ENCODE measurements around the gene GALNT2. TPM values are rescaled to one million over a fixed set of nuclear protein-coding genes. Genes with fewer than 3 reads are reported as not detected.

GALNT2 gene
- total and polyA plus RNA-seq, 2 experiments from 2014 or later = 17.8 to 48.3 TPM

DNA sequence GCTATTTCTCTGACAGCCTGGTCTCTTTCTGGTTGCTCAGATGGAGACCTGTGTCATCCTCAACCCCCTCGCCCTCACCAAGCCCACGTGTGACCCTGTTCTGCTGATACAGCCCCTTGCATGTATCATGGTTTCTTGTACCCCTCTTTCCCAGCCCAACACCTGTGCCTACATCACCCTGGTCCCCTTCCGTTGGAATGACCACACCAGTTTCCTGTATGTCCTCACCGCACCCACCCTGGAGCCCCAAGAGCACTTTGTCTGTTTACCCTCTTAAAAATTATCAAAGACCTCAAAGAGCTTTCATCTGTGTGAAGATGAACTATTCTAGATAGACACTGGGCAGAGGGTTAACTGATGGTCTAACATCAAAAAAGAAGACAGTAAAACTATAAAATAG, 179.5 kb downstream of the GALNT2 start:
- no peaks in the 10 kb centered on the region; the same call in 1 of the 2 replicates for H3K9me2 ChIP-seq (ENCODE audit: insufficient read depth)

More for the DNA sequence above, 179.5 kb downstream of the GALNT2 start:
- no peak for ATAC-seq
- H3K4me2 ChIP-seq = no peak overlapping the region
- H3K36me3 Mint-ChIP-seq (ENCODE audit: low read depth) = peaks cover 19% of the 10 kb centered on the region
- peaks cover 17% of the 10 kb centered on the region for H3K4me1 ChIP-seq (ENCODE audit: insufficient read depth)
- H3K79me2 ChIP-seq (replicated peaks; ENCODE audit: insufficient read depth) = no peaks in the 10 kb centered on the region
- H3K27ac Mint-ChIP-seq = no peak overlapping the region; the same call in 1 of the 2 replicates
- H4K20me1 ChIP-seq (replicated peaks; ENCODE audit: insufficient read depth) = no peaks in the 10 kb centered on the region; the same call in 1 of the 2 replicates
- H3K4me3 ChIP-seq = no peak overlapping the region
- no peaks in the 10 kb centered on the region for H3K27me3 ChIP-seq (ENCODE audit: insufficient read depth)
- H3K4me1 Mint-ChIP-seq = peaks cover 31% of the 10 kb centered on the region
- H3K27ac ChIP-seq (ENCODE audit: low read depth) = no peak overlapping the region
- H3F3A ChIP-seq (replicated peaks; ENCODE audit: low read depth) = no peaks in the 10 kb centered on the region
- H3K27me3 Mint-ChIP-seq (ENCODE audit: insufficient read depth, low read depth, poor library complexity) = peaks cover 14% of the 10 kb centered on the region
- TF ChIP-seq EZH2phosphoT487 (IDR thresholded peaks at IDR 0.05; ENCODE audit: unreplicated experiment) = no peak
- TF ChIP-seq, protein P1, sequence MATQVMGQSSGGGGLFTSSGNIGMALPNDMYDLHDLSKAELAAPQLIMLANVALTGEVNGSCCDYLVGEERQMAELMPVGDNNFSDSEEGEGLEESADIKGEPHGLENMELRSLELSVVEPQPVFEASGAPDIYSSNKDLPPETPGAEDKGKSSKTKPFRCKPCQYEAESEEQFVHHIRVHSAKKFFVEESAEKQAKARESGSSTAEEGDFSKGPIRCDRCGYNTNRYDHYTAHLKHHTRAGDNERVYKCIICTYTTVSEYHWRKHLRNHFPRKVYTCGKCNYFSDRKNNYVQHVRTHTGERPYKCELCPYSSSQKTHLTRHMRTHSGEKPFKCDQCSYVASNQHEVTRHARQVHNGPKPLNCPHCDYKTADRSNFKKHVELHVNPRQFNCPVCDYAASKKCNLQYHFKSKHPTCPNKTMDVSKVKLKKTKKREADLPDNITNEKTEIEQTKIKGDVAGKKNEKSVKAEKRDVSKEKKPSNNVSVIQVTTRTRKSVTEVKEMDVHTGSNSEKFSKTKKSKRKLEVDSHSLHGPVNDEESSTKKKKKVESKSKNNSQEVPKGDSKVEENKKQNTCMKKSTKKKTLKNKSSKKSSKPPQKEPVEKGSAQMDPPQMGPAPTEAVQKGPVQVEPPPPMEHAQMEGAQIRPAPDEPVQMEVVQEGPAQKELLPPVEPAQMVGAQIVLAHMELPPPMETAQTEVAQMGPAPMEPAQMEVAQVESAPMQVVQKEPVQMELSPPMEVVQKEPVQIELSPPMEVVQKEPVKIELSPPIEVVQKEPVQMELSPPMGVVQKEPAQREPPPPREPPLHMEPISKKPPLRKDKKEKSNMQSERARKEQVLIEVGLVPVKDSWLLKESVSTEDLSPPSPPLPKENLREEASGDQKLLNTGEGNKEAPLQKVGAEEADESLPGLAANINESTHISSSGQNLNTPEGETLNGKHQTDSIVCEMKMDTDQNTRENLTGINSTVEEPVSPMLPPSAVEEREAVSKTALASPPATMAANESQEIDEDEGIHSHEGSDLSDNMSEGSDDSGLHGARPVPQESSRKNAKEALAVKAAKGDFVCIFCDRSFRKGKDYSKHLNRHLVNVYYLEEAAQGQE (IDR thresholded peaks at IDR 0.05; ENCODE audit: unreplicated experiment) = no peak
- no peak for TF ChIP-seq CTCF (conservative IDR thresholded peaks at IDR 0.05; ENCODE audit: low read depth in 2 of 2)
- no peak for TF ChIP-seq EZH2 (IDR thresholded peaks at IDR 0.05; ENCODE audit: low read depth, unreplicated experiment)
- no peak for TF ChIP-seq ZNF114 (CRISPR knock-in tag; IDR thresholded peaks at IDR 0.05)
- TF ChIP-seq JUNB (IDR thresholded peaks at IDR 0.05; ENCODE audit: unreplicated experiment) = no peak
- TF ChIP-seq CREB1 (CRISPR knock-in tag; IDR thresholded peaks at IDR 0.05; ENCODE audit: low read depth) = no peak
- TF ChIP-seq, protein P2, sequence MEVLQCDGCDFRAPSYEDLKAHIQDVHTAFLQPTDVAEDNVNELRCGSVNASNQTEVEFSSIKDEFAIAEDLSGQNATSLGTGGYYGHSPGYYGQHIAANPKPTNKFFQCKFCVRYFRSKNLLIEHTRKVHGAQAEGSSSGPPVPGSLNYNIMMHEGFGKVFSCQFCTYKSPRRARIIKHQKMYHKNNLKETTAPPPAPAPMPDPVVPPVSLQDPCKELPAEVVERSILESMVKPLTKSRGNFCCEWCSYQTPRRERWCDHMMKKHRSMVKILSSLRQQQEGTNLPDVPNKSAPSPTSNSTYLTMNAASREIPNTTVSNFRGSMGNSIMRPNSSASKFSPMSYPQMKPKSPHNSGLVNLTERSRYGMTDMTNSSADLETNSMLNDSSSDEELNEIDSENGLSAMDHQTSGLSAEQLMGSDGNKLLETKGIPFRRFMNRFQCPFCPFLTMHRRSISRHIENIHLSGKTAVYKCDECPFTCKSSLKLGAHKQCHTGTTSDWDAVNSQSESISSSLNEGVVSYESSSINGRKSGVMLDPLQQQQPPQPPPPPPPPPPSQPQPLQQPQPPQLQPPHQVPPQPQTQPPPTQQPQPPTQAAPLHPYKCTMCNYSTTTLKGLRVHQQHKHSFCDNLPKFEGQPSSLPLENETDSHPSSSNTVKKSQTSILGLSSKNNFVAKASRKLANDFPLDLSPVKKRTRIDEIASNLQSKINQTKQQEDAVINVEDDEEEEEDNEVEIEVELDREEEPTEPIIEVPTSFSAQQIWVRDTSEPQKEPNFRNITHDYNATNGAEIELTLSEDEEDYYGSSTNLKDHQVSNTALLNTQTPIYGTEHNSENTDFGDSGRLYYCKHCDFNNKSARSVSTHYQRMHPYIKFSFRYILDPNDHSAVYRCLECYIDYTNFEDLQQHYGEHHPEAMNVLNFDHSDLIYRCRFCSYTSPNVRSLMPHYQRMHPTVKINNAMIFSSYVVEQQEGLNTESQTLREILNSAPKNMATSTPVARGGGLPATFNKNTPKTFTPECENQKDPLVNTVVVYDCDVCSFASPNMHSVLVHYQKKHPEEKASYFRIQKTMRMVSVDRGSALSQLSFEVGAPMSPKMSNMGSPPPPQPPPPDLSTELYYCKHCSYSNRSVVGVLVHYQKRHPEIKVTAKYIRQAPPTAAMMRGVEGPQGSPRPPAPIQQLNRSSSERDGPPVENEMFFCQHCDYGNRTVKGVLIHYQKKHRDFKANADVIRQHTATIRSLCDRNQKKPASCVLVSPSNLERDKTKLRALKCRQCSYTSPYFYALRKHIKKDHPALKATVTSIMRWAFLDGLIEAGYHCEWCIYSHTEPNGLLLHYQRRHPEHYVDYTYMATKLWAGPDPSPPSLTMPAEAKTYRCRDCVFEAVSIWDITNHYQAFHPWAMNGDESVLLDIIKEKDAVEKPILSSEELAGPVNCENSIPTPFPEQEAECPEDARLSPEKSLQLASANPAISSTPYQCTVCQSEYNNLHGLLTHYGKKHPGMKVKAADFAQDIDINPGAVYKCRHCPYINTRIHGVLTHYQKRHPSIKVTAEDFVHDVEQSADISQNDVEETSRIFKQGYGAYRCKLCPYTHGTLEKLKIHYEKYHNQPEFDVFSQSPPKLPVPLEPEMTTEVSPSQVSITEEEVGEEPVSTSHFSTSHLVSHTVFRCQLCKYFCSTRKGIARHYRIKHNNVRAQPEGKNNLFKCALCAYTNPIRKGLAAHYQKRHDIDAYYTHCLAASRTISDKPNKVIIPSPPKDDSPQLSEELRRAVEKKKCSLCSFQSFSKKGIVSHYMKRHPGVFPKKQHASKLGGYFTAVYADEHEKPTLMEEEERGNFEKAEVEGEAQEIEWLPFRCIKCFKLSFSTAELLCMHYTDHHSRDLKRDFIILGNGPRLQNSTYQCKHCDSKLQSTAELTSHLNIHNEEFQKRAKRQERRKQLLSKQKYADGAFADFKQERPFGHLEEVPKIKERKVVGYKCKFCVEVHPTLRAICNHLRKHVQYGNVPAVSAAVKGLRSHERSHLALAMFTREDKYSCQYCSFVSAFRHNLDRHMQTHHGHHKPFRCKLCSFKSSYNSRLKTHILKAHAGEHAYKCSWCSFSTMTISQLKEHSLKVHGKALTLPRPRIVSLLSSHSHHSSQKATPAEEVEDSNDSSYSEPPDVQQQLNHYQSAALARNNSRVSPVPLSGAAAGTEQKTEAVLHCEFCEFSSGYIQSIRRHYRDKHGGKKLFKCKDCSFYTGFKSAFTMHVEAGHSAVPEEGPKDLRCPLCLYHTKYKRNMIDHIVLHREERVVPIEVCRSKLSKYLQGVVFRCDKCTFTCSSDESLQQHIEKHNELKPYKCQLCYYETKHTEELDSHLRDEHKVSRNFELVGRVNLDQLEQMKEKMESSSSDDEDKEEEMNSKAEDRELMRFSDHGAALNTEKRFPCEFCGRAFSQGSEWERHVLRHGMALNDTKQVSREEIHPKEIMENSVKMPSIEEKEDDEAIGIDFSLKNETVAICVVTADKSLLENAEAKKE (CRISPR knock-in tag; IDR thresholded peaks at IDR 0.05) = no peak
- no peak for TF ChIP-seq ETS1 (IDR thresholded peaks at IDR 0.05)
- no peak for TF ChIP-seq POLR2AphosphoS5 (IDR thresholded peaks at IDR 0.05; ENCODE audit: low read depth)
- H3K9me3 Mint-ChIP-seq = no peaks in the 10 kb centered on the region
- no peak overlapping the region for H3K4me3 Mint-ChIP-seq
- H3K36me3 ChIP-seq (ENCODE audit: insufficient read depth) = no peaks in the 10 kb centered on the region
- H2AFZ ChIP-seq = no peak overlapping the region
- DNase-seq (ENCODE audit: low spot score) = no peak

All from GM23338 (cell line).